HG02884 (cell line): Measurements from ENCODE around the gene FAM53A.

Experiments
- ATAC-seq: cut with Tn5 transposase; IDR thresholded peaks from one replicate; pipeline ENCODE4 v1.9.1; 2021; ENCODE audit warnings: mild to moderate bottlenecking, moderate library complexity; ENCODE audit not compliant: unreplicated experiment

The FAM53A gene

GRCh38 chr4:1683736-1684505 is at the start of gene FAM53A:
TSS of gene FAM53A (minus strand) at chr4:1684313. CDS start at chr4:1668741, 15,572 bp downstream.
- ATAC-seq, result peak; percentile 72

DNA sequence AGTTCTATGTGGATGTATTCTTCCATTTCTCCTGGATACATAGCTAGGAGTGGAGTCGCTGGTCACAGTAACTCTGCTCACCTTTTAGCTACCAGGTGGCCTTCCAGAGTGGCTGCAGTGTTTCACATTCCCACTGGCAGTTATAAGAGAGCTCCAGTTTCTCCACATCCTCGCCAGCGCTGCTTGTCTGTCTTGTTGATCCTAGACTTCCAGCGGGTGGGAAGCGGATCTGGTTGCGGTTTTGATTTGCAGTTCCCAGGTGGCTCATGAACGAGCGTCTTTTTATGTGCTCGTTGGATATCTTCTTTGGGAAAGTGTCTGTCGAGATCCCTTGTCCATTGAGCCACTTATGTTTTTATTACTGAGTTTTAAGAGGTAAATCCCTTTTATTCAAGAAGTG is 48.8 kb upstream of the FAM53A start:
- no peak for ATAC-seq

GRCh38 chr4:1731180-1731579 is 47.1 kb upstream of the FAM53A start:
- ATAC-seq, result no peak

- ATAC-seq, result no peak
Observed at GRCh38 chr4:1730532-1731135, 46.5 kb upstream of the FAM53A start.

- no peak for ATAC-seq
Observed at GRCh38 chr4:1728061-1728980, 44.2 kb upstream of the FAM53A start.

GRCh38 chr4:1727117-1728031 is 43.3 kb upstream of the FAM53A start:
- ATAC-seq, result no peak

DNA sequence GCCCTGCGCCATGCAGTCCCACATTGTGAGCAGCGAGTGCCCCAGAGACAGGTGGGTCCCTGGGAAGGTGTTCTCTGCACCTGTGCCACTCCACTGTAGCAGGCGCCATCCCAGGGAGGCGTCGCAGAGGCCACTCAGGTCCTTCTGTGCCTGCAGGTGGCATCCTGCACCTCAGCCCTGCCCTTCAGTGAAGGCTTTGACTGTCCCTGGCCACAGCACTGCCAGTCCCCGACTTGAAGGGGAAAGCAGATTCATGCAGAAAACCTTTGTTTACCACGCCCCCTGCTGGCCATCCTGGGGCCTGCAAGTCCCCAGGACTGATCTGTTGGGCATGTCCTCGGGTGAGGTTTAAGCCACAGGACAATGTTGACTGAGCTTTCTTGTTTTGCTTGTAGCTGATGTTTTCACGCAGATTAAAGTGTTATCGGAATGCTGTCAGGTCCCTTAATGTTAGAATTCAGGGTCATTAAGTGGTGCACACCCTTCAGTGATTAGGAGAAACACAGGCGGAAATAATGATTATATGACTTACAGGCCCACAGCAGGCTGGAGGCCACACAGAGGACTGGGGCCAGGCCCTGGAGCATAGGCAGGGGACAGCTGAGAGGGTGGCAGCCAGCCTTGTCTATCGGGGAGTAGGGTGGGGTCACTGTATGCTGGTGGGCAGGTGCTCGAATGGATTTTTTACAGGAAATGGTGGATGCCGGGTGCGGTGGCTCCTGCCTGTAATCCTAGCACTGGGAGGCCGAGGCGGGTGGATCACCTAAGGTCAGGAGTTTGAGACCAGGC is 42.2 kb upstream of the FAM53A start:
- ATAC-seq, result no peak

DNA sequence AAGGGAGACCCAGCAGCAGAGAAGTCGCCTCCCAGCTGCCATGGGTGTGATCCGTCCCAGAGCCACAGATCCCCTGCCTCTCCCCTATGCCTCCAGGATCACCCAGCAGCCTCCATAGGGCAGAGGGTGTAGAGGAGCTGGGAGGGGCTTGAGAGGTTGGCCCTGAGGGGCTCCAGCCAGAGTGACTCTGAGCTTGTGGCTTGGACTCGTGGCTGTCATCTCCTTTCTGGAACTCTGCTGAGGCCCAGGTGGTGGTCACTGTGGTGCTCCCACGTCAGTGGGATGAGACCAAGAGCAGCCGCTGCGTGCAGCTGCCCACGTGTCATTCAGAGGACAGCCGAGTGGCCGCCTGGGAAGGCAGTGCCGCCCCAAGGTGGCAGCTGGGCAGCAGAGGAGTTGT is 41.4 kb upstream of the FAM53A start:
- no peak for ATAC-seq

- ATAC-seq, result no peak
Observed at GRCh38 chr4:1723131-1723801, 39.2 kb upstream of the FAM53A start.

GRCh38 chr4:1722551-1723118 is 38.5 kb upstream of the FAM53A start:
- ATAC-seq, result no peak

- ATAC-seq, result no peak
Observed at GRCh38 chr4:1721666-1722550, 37.8 kb upstream of the FAM53A start.

GRCh38 chr4:1721003-1721665 is 37.0 kb upstream of the FAM53A start, which contains the start of the genes TACC3 and TMEM129:
TSS of gene TACC3 (plus strand) at chr4:1721521. CDS start at chr4:1723422, 1,901 bp downstream.
TSS of gene TMEM129 (minus strand) at chr4:1721323. CDS start at chr4:1720837, 486 bp downstream.
- peak; percentile 74 for ATAC-seq

GRCh38 chr4:1720163-1720983 is 36.3 kb upstream of the FAM53A start:
- ATAC-seq, result no peak

GRCh38 chr4:1718095-1718850 is 34.2 kb upstream of the FAM53A start:
- ATAC-seq, result no peak
